Activated T-cell treated with anti-CD3 and anti-CD28 coated beads for 48 hours (primary cell): ENCODE results near the gene PALLD.
"Not testable (repeated sequence)": the region's sequence is repeated elsewhere in the genome, so short reads cannot be mapped to it uniquely, and the experiment has no call there.

Source experiments
- DNase-seq: peaks from one replicate; pipeline ENCODE4 v3.0.0-alpha.2; 2020; ENCODE audit warnings: low read depth

PALLD gene

DNA sequence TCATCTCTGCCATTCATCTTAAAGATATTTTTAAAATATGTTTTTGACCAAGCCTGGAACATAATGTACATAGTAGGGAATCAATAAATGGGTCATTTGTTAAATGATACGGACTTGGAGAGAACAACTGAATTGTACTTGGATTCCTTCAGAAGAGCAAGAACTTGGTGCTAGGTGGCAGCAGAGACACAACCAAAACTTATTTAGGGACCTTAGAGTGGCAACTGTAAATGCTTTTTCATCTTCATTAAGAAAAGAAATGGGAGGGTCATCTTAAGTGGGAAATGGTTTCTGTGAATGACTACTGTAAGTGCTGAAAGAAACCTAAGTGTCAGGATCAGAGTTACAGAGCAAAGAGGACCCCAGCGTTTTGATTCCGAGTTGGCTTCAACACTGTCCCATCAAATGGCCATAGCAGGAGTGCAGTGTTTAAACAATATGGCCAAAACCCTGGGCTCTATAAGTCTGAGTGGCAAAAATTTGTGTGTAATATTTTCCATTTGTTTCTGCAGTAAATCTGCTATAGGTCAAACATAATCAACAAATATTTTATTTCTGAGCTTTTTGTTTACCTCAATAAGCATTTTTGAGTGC lies 213.6 kb downstream of the PALLD start:
- no peak for DNase-seq

GRCh38 chr4:168711197-168712140 lies 214.6 kb downstream of the PALLD start:
- no peak for DNase-seq

DNA sequence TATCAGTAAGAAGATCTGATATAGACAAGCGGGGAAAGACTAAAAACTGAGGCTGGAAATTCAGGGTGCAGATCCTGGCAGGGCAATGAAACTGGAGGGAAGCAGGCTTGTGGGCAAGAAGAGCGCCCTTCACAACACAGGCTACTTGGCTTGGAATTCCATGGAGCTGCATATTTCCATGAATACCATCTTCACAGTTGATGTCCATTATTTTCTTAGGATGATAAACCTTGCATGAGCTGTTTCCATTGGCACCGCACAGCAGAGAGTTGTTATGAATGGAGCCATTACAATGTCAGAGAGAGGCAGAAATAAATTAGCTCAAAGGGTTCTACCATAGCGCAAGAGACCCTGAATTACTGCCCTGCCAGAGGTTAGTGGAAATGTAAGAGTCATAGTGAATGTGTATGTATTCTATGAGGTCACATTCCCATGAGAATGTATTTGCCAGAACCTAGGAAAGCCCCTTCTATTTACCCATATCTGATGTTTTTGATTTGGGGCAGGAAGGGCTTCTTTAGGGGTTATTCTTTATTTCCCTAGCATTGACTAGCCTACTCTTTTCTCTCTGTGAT lies 215.6 kb downstream of the PALLD start:
- DNase-seq = no peak

- DNase-seq = no peak
These were observed 216.4 kb downstream of the PALLD start for GRCh38 chr4:168713253-168713652.

DNA sequence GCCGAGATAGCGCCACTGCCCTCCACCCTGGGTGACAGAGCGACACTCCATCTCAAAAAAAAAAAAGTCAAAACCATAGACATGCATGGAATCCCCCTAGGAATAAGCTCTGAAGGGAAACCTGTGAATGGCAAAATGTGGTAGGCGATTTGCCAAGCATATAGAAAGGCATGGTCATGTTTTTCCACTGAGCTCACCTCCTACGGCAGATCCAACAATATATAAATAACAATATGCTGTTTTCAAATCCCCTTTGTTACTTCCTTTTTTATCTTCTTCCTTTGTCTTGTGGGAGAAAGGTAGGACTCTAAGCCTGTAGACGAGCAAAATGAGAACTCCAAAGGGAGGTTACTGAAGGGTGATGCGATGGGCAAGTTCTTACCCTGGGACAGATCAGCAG lies 219.0 kb downstream of the PALLD start:
- no peak for DNase-seq

DNA sequence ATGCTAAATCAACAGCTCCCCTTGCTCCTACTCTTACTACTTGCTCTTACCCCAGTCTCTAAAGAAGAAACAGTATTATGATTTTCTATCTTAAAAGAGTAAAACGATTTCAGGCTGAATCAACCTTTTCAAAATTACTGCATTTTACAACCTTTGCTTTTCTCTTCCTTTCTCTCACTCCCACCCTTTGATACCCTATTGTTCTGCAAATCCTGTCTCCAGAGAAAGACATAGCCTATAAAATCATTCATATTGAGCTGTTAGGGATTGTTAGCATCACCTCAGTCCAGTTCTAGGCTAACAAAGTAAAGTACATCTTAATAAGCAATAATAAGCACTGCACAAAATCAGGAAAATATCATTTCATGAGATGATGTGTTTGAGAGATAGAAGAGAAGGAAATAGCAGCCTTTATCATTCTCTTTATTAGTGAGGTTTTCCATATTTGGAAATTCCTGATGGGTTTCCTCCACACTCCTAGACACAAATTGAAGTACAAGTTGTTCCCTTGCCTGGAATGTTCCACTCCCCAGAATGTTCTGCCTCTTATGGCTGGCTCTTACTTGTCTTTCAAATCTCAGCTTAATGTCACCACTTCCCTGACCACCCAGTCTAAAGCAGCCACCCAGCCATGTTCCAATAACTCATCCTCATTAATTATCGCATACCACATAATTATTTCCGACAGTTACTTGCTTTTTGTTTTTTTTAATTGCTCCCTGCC lies 219.7 kb downstream of the PALLD start:
- no peak for DNase-seq

GRCh38 chr4:168717847-168718246 lies 221.0 kb downstream of the PALLD start:
- no peak for DNase-seq

DNA sequence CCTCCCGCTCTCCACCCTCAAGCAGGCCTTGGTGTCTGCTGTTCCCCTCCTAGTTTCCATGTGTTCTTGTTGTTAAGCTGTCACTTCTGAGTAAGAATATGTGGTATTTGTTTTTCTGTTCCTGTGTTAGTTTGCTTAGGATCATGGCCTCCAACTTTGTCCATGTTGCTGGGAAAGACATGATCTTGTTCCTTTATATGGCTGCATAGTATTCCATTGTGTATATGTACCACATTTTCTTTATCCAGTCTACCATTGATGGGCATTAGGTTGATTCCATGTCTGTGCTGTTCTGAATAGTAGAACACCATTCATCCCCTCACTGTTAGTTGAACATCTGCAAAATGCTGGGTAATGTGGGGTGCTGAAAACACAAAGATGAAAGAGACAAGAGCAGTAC lies 222.9 kb downstream of the PALLD start:
- DNase-seq = no peak

- DNase-seq = no peak
These were observed 223.6 kb downstream of the PALLD start for GRCh38 chr4:168720396-168720900.

DNA sequence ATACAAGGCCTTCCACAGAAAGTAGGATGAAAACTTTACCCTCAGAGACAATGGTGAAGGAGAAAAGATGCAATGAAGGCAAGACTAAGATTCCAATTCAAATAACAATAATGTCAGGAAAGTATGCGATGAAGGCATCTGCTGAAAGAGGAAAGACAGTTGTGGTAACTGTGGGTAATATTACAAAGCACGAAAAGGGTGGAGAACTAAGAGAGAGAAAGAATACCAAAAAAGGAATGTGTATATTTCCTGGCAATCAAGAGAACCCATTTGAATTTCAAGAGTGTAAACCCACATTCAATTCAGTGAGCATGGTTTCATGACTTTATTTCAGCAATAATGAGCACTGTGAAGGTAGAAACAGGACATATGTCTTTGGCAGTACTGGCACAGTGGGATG lies 225.5 kb downstream of the PALLD start:
- DNase-seq = no peak

GRCh38 chr4:168723020-168723419 lies 226.2 kb downstream of the PALLD start:
- DNase-seq = no peak

- DNase-seq = no peak
These were observed 226.7 kb downstream of the PALLD start for GRCh38 chr4:168723569-168723968.

DNA sequence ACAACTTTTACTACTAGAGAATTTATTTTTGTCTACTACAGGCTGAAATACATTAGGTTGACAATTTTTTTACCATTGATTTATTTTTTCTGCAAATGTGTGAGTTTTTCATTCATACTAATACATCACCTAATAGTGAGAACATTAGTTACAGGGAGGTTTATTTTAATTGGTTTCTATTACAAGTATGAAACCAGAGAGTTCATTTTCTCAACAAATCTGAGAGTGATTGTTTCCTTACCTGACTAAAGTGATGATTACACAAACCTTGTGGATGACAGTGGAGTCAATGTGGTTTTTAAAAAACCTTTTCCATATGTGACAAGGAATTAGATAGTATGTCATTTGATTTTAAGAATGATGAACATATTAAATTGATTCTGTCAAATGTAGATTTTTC lies 227.4 kb downstream of the PALLD start:
- DNase-seq = no peak

- no peak for DNase-seq
These were observed 228.0 kb downstream of the PALLD start for GRCh38 chr4:168724686-168725411.

DNA sequence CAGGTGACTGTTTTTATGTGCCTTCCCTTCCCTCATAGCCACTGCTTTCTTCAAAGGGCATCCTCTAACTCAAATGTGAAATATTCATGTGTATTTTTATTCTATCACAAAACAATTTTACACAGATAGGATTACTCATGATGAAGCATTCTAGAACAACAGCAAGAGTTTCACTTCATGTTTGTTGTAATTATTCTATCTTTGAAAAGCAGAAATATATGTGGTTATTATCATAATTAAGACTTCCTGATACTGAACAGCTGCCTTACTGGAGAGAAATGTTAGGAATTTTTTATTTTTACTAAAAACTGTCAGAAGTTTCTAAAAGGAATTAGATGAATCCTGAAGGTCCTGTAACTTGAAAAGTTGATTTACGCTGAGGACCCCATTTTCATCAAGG lies 229.1 kb downstream of the PALLD start:
- DNase-seq = no peak

DNA sequence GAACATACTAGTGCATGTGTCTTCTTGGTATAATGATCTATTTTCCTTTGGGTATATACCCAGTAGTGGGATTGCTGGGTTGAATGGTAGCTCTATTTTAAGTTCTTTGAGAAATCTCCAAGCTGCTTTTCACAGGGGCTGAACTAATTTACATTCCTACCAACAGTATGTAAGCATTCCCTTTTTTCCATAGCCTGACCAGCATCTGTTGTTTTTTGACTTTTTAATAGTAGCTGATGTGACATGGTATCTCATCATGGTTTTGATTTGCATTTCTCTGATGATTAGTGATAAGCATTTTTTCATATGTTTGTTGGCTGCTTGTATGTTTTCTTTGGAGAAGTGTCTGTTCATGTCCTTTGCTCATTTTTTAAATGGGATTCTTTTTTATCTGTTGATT lies 230.3 kb downstream of the PALLD start:
- DNase-seq = not testable (repeated sequence)

DNA sequence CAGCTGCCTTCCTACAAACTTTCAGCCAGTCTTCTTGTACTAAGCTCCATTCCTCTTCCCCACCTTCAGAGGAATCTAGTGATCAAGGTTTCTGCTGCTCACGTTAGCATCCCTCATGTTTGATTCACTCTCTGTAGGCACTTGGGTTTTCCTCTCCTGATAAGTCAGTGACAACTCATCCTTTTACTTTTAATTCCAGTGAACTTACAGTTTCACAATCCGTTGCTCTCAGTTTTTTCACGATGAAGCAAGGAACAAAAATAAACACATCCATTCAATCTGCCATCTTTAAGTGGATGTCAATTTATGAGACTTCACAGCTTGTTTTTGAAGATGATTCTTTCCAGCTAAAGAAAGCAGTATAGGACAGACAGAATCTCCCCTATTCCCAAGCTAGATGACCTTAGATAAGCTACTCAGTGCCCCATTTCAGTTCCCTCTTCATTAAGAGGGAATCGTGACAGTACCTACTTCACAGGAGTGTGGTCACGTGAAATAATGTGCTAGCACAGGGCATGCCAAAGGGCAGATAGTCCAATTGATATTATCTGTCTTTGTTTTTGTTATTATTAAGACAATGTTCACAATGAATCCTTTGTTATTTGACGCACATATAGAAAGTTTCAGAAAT lies 234.3 kb downstream of the PALLD start:
- no peak for DNase-seq

- DNase-seq = no peak
These were observed 235.0 kb downstream of the PALLD start for GRCh38 chr4:168731706-168732414.

DNA sequence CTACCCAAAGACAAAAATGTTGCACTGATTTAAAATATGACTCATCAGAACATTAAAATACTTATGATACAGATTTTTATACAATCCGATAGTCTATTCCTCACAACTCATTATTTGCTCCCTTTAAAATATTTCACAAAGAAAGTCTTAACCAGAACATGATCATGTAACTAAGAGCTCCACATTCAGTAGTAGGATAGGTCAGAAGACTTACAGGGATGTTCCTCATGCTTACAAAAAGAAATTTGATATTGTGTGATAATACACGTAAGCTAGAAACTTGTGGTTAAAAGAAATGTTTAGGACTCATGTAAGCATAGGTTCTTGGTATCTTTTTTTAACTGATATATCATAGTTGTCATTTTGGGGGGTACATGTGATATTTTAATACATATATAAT lies 235.9 kb downstream of the PALLD start:
- no peak for DNase-seq
